Stromal cell of bone marrow (primary cell): ENCODE measurements around the gene SLC25A21.
A peak's percentile ranks its signal among the peaks of the same experiment; 100 is the strongest.

Source experiments
- DNase-seq: peaks from one replicate; pipeline ENCODE4 v3.0.0-alpha.2; 2012; ENCODE audit warnings: low read depth

SLC25A21 gene

DNA sequence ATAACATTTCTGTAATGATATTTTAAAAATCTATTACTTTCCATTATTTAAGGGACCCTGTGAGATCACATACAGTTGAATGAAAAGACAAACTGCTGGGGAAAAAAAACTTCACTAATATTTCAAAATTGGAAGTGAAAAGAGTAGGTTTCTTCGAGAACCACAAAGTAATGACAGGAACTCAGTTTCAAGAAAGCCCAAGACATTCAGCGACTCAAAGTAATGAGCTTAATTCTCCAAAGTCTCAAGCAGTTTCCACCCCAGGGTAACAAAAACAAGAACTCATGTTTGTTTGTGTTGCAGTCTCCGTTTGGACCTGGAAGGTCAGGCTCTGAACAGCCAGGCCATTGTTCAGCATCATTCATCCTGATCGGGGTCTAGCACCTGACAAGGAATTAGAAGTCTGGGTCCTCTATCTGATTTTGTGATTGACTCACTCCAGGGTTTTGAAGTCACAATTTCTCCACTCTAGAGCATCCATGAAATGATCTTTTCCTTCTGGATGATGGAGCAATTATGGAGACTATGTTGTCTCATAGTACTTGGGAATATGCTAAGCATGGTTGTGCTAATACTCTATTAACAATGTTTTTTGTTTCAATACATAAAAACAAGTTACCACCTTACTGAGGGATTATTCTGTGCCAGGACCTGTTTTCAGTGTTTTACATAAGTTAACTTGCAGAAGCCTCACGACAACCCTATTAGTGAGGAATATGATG is 126.9 kb downstream of the SLC25A21 start:
- DNase-seq: no peak

DNA sequence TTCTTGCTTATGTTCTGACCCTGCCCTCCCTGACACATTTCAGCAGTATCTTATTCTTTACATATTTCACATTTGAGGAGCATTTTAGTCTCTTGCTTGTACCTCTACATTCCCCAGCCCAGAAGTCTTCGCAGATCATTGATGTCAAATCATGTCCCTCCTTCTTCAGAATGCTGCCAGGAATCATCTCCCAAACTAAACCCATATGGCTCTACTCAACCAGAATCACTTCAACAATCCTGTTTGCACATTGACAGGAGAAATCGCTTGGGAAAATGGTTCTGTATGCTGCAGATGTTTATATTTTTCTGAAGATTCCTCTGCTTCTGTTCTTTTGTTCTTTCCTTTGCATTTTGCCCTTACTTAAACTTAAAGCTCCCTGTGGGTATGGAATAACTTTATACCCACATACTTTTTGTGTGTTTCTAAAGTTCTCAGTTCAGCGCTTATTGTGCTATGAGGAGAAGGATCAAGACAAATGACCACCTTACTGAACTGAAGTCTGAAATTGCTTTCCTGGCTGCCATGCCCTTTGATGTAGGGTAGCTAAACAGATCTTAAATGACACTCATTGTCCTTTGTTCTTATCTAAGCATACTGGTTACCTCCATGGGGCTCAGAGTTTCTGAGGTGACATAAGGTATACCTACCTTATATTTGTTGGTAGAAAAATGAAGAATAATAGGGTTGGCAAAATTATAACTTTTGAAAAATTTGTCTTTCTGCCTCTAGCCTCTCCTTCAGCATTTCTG is 134.6 kb downstream of the SLC25A21 start:
- no peak for DNase-seq

DNA sequence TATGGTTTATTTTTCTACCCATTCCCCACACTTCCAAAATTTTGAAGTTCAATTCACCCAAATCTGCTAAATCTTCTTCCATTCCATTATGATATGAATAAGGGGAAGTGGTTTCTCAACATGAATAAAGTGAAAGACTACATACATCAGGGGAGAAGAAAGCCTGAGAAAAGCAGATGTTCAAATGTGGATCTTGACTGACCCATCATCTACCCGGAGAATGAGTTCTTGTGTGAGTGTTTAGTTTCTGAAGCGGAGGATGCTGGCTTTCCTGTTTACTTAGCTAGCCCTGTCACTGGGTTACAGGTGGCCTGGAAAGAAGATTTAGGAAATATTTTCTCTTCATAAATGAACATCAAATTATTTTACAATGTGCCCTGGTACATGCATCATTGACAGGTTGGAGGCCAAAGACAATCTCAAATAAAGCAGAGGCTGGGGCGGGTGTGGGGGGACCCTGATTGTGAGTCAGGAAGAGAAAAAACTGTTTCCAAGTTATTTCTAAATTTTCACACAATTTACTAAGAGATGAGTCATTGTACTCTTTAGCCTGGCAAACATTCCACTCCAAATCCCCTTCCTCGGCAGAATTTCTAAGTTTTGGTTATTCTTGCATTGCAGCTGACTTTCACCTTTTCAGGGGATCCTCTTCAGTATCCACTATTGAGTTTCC is 135.6 kb downstream of the SLC25A21 start:
- no peak for DNase-seq

DNA sequence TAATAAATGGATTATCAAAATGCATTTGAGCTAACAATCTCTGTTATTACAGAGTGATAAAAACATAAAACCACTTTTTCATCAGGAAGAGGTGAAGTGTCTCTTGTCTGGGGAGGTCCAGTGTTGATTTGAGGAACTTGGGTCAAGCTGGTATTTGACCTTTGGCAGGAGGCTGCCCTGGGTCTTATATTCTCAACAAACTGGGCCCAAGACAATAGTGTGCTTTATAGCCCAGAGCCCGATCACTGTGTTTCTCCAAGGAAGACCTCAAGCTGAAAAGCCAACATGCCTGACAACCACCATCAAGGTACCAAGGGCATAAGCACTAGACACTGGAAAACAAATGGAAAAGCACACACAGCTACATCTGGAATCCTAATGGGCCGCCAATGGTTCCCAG is 137.0 kb downstream of the SLC25A21 start:
- no peak for DNase-seq

DNA sequence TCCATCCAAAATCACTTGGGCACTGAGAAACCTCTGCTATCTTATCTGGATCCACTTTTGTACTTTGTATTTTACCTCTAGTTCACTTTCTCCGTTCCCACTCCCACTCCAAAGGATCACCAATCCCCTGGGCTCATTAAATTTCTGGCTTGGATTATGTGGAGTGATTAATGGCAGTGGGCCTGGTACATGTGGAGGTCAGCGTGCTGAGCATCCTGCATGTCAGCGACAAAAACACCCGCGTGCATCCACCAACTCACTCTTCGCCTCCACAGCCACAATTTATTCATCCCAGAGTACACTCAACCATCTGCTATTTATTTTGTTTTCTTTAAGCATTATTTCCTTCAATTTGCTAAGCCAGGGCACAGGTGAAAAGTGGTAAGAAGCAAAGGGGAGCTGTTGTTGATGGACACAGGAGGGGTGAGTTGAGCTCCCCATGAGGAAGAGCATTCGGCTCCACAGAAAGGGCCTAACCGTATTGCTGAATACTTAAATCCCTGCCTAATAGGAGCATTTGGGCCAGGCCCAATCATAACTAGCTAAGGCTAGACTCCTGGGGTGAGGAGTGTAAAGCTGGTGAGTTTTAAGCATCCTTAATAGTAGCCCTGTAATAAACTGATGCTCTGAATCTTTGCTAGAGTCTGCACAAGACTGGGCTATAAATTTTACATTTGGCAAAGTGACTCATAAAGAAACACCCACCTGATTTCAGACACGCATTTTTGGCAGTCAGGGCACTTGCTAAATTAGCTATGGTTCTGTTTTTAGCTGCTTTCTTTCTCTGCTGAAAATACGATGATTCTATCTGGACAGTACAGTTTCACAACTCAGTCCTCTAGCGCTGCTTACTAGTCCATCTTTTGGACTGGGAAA is 137.8 kb downstream of the SLC25A21 start:
- peak; percentile 40 for DNase-seq

DNA sequence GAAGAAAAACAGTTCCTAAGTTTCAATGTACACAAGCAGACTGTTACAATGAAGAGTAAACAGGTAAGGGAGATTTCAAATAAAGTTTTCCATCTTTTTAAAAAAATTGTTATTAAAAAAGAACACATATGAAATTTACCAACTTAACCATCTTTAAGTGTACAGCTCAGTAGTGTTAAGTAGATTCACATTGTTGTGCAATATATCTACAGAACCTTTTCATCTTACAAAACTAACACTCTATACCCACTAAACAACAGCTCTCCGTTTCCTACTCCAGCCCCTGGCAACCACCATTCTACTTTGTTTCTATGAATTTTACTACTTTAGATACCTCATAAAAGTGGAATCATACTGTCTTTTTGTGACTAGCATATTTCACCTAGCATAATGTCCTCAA is 139.5 kb downstream of the SLC25A21 start:
- DNase-seq: no peak

DNA sequence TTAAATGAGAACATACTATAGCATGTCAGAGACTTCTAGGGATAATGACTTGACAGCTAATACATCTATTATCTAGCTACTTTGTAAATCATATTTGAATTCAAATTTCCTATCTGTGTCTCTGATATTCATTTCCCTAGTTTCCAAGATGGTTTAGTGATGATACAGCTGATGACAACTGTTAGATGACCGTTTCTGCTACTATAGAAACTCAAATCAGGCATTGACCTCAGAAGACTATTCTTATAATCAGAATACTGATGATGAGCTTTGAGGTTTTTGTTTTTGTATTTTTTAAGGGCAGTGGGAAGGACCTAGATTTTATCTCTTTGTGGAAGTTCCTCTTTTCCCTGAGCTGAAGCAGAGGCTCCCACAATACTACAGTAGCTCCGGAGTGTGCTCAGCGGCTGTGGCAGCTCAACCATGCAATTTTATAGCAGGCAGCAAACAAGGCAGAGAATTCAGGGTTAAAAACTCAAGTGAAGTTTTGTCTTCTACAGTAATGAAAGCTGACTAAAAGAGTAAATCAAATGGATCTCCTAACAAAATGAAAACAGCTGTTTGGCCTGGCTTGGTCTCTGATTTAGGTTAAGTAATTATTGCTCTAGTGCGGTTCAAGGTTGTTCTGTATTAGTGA is 145.1 kb downstream of the SLC25A21 start:
- no peak for DNase-seq

DNA sequence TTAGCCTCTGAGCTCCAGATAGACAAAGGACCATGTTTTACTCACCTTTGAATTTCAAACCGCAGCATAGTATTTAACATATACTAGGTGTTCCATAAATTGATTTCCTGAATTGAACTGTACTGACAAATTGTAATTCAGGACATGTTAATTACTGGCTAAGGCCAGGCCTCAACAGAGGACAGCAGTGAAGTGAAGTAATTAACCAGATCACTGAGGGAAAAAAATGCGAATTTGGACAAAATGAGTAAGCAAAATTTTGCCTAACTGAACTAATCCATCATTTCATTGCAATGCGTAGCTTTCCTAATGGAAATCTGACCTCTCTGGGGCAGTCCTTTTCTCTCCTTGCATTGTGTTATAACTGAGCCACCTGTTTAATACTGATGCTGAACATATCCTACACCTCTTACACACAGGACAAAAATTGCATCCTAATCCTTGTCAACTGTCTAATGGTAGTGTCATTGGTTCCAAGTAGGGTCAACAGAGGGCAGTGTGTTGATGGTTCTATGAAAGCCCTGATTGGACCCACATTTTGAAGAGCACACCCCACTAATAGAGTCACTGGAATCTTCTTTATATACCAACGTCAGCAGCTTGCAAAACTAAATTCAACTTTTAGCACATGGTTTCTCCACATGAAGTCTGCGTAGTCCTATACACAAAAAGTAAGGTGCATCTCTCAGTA is 148.4 kb downstream of the SLC25A21 start:
- no peak for DNase-seq

DNA sequence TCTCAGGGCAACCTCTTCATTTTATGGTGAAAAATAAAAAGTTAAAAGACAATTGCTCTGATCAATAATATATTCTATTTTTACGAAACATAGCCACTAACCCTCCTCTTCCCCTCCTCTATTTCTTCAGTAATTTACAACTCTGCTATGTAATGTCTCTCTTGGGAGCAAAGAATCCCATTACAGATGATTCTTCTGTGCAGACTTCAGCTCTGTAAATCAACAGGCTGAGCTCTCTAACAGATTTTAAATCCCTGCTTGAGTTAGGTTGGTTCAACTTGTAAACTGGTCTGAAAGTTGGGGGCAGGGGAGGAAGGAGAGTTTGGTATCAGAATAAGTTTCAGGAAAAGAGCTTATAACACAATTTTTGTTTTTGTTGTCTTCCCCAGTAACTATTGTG is 151.0 kb downstream of the SLC25A21 start:
- no peak for DNase-seq

DNA sequence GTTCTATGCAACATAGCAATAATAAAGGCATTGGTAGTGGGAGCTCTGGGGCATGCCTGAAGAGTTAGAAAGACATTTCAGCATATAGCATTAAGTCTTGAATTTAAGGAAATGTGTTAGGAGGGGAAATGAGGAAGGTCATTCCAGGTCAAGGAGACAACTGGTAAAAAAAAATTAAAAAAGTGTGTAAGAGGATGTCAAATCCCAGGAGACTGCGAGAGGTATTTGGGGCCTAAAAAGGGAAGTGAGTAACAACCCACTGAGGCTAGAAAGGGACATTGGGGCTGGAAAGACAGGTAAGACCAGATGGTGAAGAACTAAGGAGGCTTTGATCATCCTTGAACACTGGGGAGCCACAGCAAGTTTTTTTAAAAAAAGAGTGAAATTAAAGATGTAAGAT is 152.9 kb downstream of the SLC25A21 start:
- no peak for DNase-seq

DNA sequence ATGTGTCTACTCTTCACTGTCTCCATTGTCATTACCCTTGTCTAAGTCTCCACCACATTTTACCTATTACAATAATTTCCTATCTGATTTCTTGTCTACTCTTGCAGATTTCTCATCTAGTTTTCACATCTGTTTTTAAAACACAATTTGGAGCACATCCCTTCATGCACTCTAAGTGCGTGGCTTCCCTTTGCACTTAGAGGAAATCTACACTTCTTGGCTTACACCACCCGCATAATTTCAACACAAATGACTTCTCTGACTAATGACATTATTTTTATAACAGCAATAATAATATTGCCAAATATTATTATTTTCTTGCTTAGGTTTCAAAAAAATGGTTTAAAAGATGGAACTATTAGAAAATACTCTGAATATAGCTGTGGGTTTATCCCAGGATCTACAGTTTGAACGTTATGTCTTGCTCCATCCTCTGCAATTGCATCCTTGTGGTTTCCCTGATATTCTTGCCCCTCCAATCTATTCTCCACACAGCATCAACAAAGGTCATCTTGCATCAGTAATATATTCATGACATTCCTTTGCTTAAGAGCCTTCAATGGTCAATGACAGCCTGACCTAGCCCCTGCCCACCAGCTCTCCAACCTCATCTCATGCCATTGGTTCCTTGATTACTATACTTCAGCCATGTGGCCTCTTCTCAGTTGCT is 153.7 kb downstream of the SLC25A21 start:
- no peak for DNase-seq

DNA sequence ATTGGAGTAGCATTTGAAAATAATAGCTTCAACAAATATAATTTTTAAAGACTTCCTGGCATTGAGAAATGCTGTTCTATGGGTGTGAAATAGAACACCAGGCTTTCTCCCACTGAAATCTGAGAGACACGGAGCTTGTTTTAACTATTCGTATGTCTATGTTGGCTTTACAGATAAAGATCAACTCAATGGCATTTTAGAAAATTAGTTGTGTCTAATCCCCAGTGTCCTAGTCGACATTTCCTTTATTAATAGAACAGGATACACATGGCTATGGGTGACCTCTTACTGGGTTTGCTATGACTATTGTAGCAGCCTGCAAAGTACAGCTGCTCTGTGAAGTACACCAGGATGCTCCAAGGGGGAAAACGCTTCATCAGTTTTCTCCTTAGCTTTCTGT is 159.3 kb downstream of the SLC25A21 start:
- no peak for DNase-seq

DNA sequence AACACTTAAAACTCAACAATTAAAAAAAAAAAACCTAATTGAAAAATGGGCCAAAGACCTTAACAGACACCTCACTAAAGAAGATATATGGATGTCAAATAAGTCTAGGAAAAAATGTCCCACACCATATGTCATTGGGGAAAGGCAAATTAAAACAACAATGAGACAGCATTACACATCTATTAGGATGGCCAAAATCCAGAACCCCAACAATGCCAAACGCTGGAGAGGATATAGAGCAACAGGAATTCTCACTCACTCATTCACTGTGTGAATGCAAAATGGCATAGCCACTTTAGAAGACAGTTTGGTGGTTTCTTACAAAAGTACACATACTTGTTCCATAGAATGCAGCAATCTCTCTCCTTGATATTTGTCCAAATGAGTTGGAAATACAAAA is 173.7 kb downstream of the SLC25A21 start:
- DNase-seq: no peak

DNA sequence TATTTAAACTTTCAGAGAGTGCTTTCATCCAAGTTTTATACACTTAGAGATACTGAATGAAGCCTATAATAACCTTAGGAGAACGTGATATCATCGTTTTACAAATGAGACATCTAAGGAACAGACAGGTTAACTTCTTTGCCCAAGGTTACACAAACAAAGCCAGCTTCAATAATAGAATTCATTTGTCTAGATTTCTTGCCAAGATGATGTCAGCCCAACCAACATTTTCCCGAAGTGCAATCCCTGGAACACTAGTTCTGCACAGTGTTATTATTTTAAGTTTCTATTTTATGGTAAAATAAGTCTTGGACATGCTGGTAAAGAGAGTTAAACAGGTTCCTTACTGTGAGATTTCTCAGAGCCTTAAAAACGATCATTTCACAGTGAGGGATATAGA is 174.6 kb downstream of the SLC25A21 start:
- peak; percentile 17 for DNase-seq

DNA sequence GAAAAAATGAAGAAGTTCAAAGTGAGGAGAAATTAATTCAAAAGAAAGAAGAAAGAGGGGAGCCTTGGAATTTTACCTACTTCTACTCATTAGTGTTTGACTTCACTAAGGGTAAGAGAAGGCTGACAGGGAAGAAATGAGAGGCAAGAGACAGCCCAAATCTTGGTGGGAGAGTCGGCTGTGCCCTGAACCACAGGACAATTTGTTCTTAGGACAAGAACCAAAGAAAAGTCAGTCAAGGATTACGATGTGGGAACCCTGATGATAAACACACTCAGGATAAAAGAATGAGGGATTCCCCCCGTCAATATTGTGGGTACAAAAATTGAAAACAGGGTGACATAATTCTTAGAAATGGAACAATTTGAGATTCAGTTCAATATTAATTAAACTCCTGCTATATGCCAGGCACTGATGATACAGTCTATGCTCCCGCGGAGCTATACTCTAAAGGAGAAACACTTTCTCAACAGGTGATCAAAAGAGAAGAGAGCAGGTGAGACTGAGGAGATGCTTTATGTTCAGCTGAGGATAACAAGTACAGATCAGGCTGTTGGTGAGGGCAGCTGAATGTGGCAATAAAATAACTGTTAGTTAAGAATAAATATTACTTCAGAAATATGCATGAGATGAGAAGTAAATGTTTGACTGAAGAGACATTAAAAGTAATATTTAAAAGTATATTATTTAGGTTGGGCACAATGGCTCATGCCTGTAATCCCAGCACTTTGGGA is 175.4 kb downstream of the SLC25A21 start:
- DNase-seq: no peak

DNA sequence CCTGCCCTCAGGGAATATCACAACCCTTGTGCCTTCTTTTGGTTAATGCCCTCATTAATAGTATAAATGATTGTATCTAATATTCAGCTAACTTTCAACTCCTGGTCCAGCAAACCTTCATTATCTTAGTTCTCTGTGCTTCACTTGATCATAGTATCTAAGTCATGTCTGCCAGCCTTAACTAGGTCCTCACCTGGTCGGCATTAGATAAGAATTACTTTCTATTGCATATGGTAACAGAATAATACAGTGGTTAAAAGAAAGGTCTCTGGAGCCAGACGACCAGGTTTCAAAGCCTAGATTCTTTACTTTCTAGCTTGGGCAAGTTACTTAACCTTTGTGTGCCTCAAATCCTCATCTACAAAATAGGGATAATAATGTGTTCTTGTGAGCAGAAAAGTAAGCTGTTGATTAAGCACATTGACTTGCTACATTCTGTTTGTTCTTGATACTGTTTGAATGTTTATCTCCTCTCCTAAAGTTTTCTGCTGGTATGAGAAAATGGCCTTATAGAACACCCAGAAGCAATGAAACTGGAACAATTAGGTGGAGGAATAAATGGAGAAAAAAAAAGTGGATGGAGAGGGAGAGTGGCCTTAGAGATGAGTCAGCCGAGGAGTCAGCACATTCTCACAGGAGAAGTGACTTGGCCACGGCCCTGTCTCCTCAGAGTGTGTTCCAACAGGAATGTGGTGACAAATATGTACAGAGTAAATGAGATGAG is 176.1 kb downstream of the SLC25A21 start:
- DNase-seq: peak; percentile 30

DNA sequence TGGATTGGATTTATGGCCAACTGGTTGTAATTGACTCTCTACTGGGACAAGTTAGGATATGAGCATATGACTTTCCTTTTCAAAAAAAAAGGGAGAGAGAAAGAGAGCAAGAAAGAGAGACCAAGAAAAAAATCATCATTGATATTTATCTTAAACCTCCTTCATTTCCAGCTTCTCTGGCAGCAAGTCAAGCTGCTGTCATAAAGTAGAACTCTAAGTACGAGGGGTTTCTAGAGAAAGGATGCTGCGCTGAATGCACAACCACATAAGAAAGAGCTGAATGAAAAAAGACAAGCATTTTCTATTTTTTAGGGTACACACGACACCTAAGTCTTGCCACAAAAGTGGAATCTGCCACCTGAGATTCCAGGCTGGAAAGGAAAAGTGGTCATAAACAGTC is 182.6 kb downstream of the SLC25A21 start:
- no peak for DNase-seq

DNA sequence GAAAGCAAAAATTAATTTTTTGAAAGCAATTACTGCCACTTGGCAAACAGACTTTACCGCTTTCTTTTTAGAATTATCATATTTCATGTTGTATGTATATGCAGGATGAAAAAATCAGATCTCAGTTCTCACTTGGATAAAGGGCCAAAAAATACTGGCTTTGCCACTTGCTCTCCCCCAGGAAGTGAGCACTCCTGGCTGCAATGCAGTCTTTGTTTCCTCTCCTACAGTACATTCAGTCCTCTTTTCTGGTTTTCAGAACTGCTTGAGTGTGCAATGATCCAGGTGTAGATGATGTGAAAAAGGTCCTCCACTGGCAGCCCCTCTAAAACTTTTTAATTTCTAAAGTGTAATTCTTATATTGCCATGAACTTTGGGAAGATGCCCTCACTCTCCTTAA is 183.4 kb downstream of the SLC25A21 start:
- no peak for DNase-seq

DNA sequence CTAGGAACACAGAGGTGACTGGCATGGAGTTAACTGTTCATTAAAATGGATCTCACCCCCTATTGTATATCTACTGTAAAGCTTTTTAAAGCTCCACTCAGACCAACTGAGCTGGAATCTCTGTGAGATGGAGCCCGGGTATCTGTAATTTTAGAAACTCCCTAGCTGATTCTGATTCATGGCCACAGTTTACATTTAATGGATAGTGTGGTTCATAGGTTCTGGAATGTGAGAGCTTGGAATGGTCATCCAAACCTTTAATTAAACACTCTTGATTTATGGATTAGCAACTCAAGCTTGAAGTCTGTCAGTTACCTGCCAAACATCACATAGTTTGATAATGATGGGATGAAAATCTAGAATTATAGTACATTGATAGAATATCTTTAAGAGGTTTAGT is 183.8 kb downstream of the SLC25A21 start:
- no peak for DNase-seq
